ENCODE data around the gene ASB9. TPM values are rescaled to one million over a fixed set of nuclear protein-coding genes. Genes with fewer than 3 reads are reported as not detected.

Gene ASB9
- total RNA-seq, 1 experiment from 2014 or later: 6.5 TPM

- Histone ChIP-seq H3K36me3 (ENCODE audit: control insufficient read depth, insufficient read depth, low read length) (no peaks in the 10 kb centered on the region), H3K27ac (ENCODE audit: low read length) (no peak overlapping the region), H3K4me1 (ENCODE audit: control insufficient read depth, insufficient read depth, low read length) (no peaks in the 10 kb centered on the region), H3K4me3 (ENCODE audit: low read depth in 2 of 2, low read length in 2 of 2) (no peak overlapping the region), H3K9me3 (ENCODE audit: control insufficient read depth, insufficient read depth, low read depth, low read length) (no peaks in the 10 kb centered on the region), H3K27me3 (ENCODE audit: control insufficient read depth, insufficient read depth, low read length) (no peaks in the 10 kb centered on the region)
- no TSS peak for BruUV-seq (replicated peaks)
- in situ Hi-C loops (cut with HindIII; ENCODE audit: low pct_unique_long_range_greater_than_20kb, low sequenced_read_pairs): no loop called here
- DNase-seq (ENCODE audit: low read depth, low spot score) (no peak), ATAC-seq (no peak)
- TF ChIP-seq REST (IDR thresholded peaks at IDR 0.05; ENCODE audit: insufficient read depth in 1 of 2, low read depth in 2 of 2, low read length in 1 of 2): no peak
- TF ChIP-seq POLR2AphosphoS5 (IDR thresholded peaks at IDR 0.05; ENCODE audit: low read depth, low read length): no peak
- TF ChIP-seq SIN3A (IDR thresholded peaks at IDR 0.05; ENCODE audit: borderline replicate concordance, insufficient read depth, low read depth, low read length): no peak
- TF ChIP-seq CTCF (IDR thresholded peaks at IDR 0.05): no peak
- no peak for TF ChIP-seq TCF7L2 (IDR thresholded peaks at IDR 0.05; ENCODE audit: low read depth, low read length)
- intact Hi-C loops (cut with micrococcal nuclease; ENCODE audit: unreplicated experiment): no loop called here
- ChIA-PET POLR2A (no interaction called here), CTCF (no interaction called here)
Measured at GRCh38 chrX:15271757-15272156, 1.9 kb upstream of the ASB9 start.

GRCh38 chrX:15269120-15269519 is 763 bp downstream of the ASB9 start:
- H3K27ac ChIP-seq (ENCODE audit: low read length): peak overlapping the region; percentile 74
- ChIA-PET CTCF (no interaction called here), POLR2A (interaction anchor here (0.6 kb wide), 1 partner anchor 87 kb away, joined by 3 read pairs; no protein-coding TSS in a partner anchor)
- intact Hi-C loops (cut with micrococcal nuclease; ENCODE audit: unreplicated experiment) (no loop called here), in situ Hi-C loops (cut with HindIII; ENCODE audit: low pct_unique_long_range_greater_than_20kb, low sequenced_read_pairs) (no loop called here)
- H3K9me3 ChIP-seq (ENCODE audit: control insufficient read depth, insufficient read depth, low read depth, low read length): no peaks in the 10 kb centered on the region
- no TSS peak for BruUV-seq (replicated peaks)
- H3K36me3 ChIP-seq (ENCODE audit: control insufficient read depth, insufficient read depth, low read length): no peaks in the 10 kb centered on the region
- H3K27me3 ChIP-seq (ENCODE audit: control insufficient read depth, insufficient read depth, low read length): no peaks in the 10 kb centered on the region
- peak overlapping the region; percentile 22 to 34; a peak in 3 of 4 replicates for H3K4me3 ChIP-seq (ENCODE audit: low read depth in 2 of 2, low read length in 2 of 2)
- DNase-seq (ENCODE audit: low read depth, low spot score) (peak; percentile 0), ATAC-seq (no peak)
- no peaks in the 10 kb centered on the region for H3K4me1 ChIP-seq (ENCODE audit: control insufficient read depth, insufficient read depth, low read length)
- TF ChIP-seq POLR2AphosphoS5 (IDR thresholded peaks at IDR 0.05; ENCODE audit: low read depth, low read length) (no peak), REST (IDR thresholded peaks at IDR 0.05; ENCODE audit: insufficient read depth in 1 of 2, low read depth in 2 of 2, low read length in 1 of 2) (no peak), TCF7L2 (IDR thresholded peaks at IDR 0.05; ENCODE audit: low read depth, low read length) (no peak), SIN3A (IDR thresholded peaks at IDR 0.05; ENCODE audit: borderline replicate concordance, insufficient read depth, low read depth, low read length) (no peak), CTCF (IDR thresholded peaks at IDR 0.05) (no peak)
